ENCODE results near the gene ADGRF3.
"Not testable (repeated sequence)": the region's sequence is repeated elsewhere in the genome, so short reads cannot be mapped to it uniquely, and the experiment has no call there.

The ADGRF3 gene

GRCh38 chr2:26317377-26318105 is 29.0 kb downstream of the ADGRF3 start:
- DNase-seq: no peak

GRCh38 chr2:26316845-26317244 is 29.7 kb downstream of the ADGRF3 start:
- DNase-seq: no peak

GRCh38 chr2:26316041-26316440 is 30.5 kb downstream of the ADGRF3 start:
- no peak for DNase-seq

GRCh38 chr2:26314243-26314642 is 32.3 kb downstream of the ADGRF3 start:
- DNase-seq: no peak

GRCh38 chr2:26313446-26313845 is 33.1 kb downstream of the ADGRF3 start:
- no peak for DNase-seq

GRCh38 chr2:26312471-26312870 is 34.1 kb downstream of the ADGRF3 start:
- DNase-seq: no peak

- DNase-seq: no peak
Measured at GRCh38 chr2:26309921-26310320, 36.7 kb downstream of the ADGRF3 start.

GRCh38 chr2:26305540-26305939 is 41.0 kb downstream of the ADGRF3 start:
- DNase-seq: no peak

GRCh38 chr2:26305094-26305493 is 41.5 kb downstream of the ADGRF3 start:
- DNase-seq: not testable (repeated sequence)

- DNase-seq: no peak
Measured at GRCh38 chr2:26302846-26303245, 43.7 kb downstream of the ADGRF3 start.

GRCh38 chr2:26300234-26300925 is 46.2 kb downstream of the ADGRF3 start:
- DNase-seq: no peak

- DNase-seq: no peak
Measured at GRCh38 chr2:26299471-26300101, 47.0 kb downstream of the ADGRF3 start.

GRCh38 chr2:26298638-26299393 is 47.8 kb downstream of the ADGRF3 start:
- DNase-seq: no peak

- no peak for DNase-seq
Measured at GRCh38 chr2:26298286-26298637, 48.3 kb downstream of the ADGRF3 start.

- no peak for DNase-seq
Measured at GRCh38 chr2:26297061-26297460, 49.5 kb downstream of the ADGRF3 start.

GRCh38 chr2:26295511-26295910 is 51.1 kb downstream of the ADGRF3 start:
- no peak for DNase-seq

GRCh38 chr2:26292646-26293045 is 53.9 kb downstream of the ADGRF3 start:
- DNase-seq: no peak

- DNase-seq: no peak
Measured at GRCh38 chr2:26290001-26290400, 56.6 kb downstream of the ADGRF3 start.

- DNase-seq: no peak
Measured at GRCh38 chr2:26285931-26286330, 60.7 kb downstream of the ADGRF3 start.

- DNase-seq: no peak
Measured at GRCh38 chr2:26284132-26284531, 62.5 kb downstream of the ADGRF3 start.

GRCh38 chr2:26283606-26284005 is 63.0 kb downstream of the ADGRF3 start:
- no peak for DNase-seq

GRCh38 chr2:26281226-26281625 is 65.4 kb downstream of the ADGRF3 start:
- no peak for DNase-seq

- no peak for DNase-seq
Measured at GRCh38 chr2:26279886-26280285, 66.7 kb downstream of the ADGRF3 start.

Measured in NK-92 treated with Interleukin-12 subunit alpha and Interleukin-12 subunit beta, amount 100 ng/mL, for 24 hours (cell line).